HEK293 (cell line): Measurements from ENCODE around the gene NAMPT.

Source experiments
- CTCF ChIA-PET: fragments of 350-600 bp; formaldehyde crosslinking; extraction: SDS; loops from one replicate; lab custom pipeline; 2021; ENCODE audit warnings: antibody characterized with exemption; lab: Yijun Ruan, JAX
- POLR2A ChIA-PET: fragments of 300-600 bp; formaldehyde crosslinking; extraction: SDS; loops from one replicate; lab custom pipeline; 2020; ENCODE audit warnings: antibody characterized with exemption, inconsistent platforms; lab: Yijun Ruan, JAX
- H3K27ac ChIP-seq: fragments of 200-500 bp; sonication (Bioruptor generic); 2 replicates; pipeline ENCODE4 v1.5.1; 2014; ENCODE audit warnings: low read depth, low read length, control low read depth, inconsistent platforms; ENCODE audit errors: extremely low read depth
- H3K36me3 ChIP-seq, 2 experiments: fragments of 200-500 bp in 1 of 2; sonication (Bioruptor generic) in 1 of 2; 1 replicate in 1 of 2; 2 replicates in 1 of 2; pipeline ENCODE4 v1.5.1; 2014 to 2017; ENCODE audit warnings: inconsistent platforms in 2 of 2, low read length in 2 of 2; ENCODE audit not compliant: control insufficient read depth in 2 of 2, insufficient read depth in 1 of 2
- H3K4me1 ChIP-seq: fragments of 200-500 bp; sonication (Bioruptor generic); 2 replicates; pipeline ENCODE4 v1.5.1; 2014; ENCODE audit warnings: mild to moderate bottlenecking, low read length, inconsistent platforms; ENCODE audit not compliant: control insufficient read depth, insufficient read depth
- H3K4me3 ChIP-seq: 2 replicates; pipeline ENCODE4 v1.5.1; 2011; ENCODE audit warnings: low read depth, mild to moderate bottlenecking, control low read depth, low read length, moderate library complexity
- H3K9me3 ChIP-seq: fragments of 200-500 bp; sonication (Bioruptor generic); 2 replicates; pipeline ENCODE4 v1.5.1; 2014; ENCODE audit warnings: low read depth, low read length, inconsistent platforms; ENCODE audit not compliant: control insufficient read depth, insufficient read depth
- ATF2 ChIP-seq: fragments of 450-650 bp; formaldehyde crosslinking; IDR thresholded peaks from 2 replicates; pipeline ENCODE4 v1.5.1; 2016; ENCODE audit warnings: missing biosample characterization, missing genetic modification characterization, low read depth
- HOXA7 ChIP-seq: sonication (generic); formaldehyde crosslinking; IDR thresholded peaks from 2 replicates; pipeline ENCODE4 v1.8.1; 2022; ENCODE audit warnings: missing genetic modification reagents, borderline replicate concordance
- KLF1 ChIP-seq: fragments of 450-650 bp; formaldehyde crosslinking; IDR thresholded peaks from 2 replicates; pipeline ENCODE4 v1.5.1; 2016; ENCODE audit warnings: missing biosample characterization, missing genetic modification characterization
- KLF7 ChIP-seq: fragments of 450-650 bp; formaldehyde crosslinking; IDR thresholded peaks from 2 replicates; pipeline ENCODE4 v1.5.1; 2016; ENCODE audit warnings: missing biosample characterization, missing genetic modification characterization, borderline replicate concordance
- PBX3 ChIP-seq: sonication (generic); formaldehyde crosslinking; IDR thresholded peaks from 2 replicates; pipeline ENCODE4 v1.8.1; 2022; ENCODE audit warnings: mild to moderate bottlenecking, moderate library complexity, missing genetic modification reagents
- RBAK ChIP-seq: fragments of 450-650 bp; formaldehyde crosslinking; IDR thresholded peaks from 2 replicates; pipeline ENCODE4 v1.5.1; 2016; ENCODE audit warnings: missing biosample characterization, missing genetic modification characterization
- REPIN1 ChIP-seq: fragments of 450-650 bp; formaldehyde crosslinking; IDR thresholded peaks from 2 replicates; pipeline ENCODE4 v1.5.1; 2017; ENCODE audit warnings: missing biosample characterization, missing genetic modification characterization, low read depth
- ZBTB21 ChIP-seq: fragments of 450-650 bp; formaldehyde crosslinking; IDR thresholded peaks from 2 replicates; pipeline ENCODE4 v1.5.1; 2017; ENCODE audit warnings: missing biosample characterization, missing genetic modification characterization
- ZBTB8A ChIP-seq: fragments of 450-650 bp; formaldehyde crosslinking; IDR thresholded peaks from 2 replicates; pipeline ENCODE4 v1.5.1; 2016; ENCODE audit warnings: missing biosample characterization, missing genetic modification characterization
- ZFP37 ChIP-seq: fragments of 450-650 bp; formaldehyde crosslinking; IDR thresholded peaks from 2 replicates; pipeline ENCODE4 v1.5.1; 2016; ENCODE audit warnings: missing biosample characterization, missing genetic modification characterization
- ZNF140 ChIP-seq: fragments of 450-650 bp; formaldehyde crosslinking; IDR thresholded peaks from 2 replicates; pipeline ENCODE4 v1.5.1; 2016; ENCODE audit warnings: missing biosample characterization, missing genetic modification characterization
- ZNF26 ChIP-seq: fragments of 450-650 bp; formaldehyde crosslinking; IDR thresholded peaks from 2 replicates; pipeline ENCODE4 v1.5.1; 2016; ENCODE audit warnings: missing biosample characterization, missing genetic modification characterization
- ZNF362 ChIP-seq: fragments of 450-650 bp; formaldehyde crosslinking; IDR thresholded peaks from 2 replicates; pipeline ENCODE4 v1.5.1; 2016; ENCODE audit warnings: missing biosample characterization, missing genetic modification characterization
- ZNF473 ChIP-seq: fragments of 450-650 bp; formaldehyde crosslinking; IDR thresholded peaks from 2 replicates; pipeline ENCODE4 v1.5.1; 2017; ENCODE audit warnings: missing biosample characterization, missing genetic modification characterization
- ZNF514 ChIP-seq: fragments of 450-650 bp; formaldehyde crosslinking; IDR thresholded peaks from 2 replicates; pipeline ENCODE4 v1.5.1; 2016; ENCODE audit warnings: missing biosample characterization, missing genetic modification characterization
- ZNF544 ChIP-seq: fragments of 450-650 bp; formaldehyde crosslinking; IDR thresholded peaks from 2 replicates; pipeline ENCODE4 v1.5.0; 2017; ENCODE audit warnings: missing biosample characterization, missing genetic modification characterization
- ZNF585B ChIP-seq: fragments of 450-650 bp; formaldehyde crosslinking; IDR thresholded peaks from 2 replicates; pipeline ENCODE4 v1.5.1; 2016; ENCODE audit warnings: missing biosample characterization, missing genetic modification characterization
- ZNF610 ChIP-seq: fragments of 450-650 bp; formaldehyde crosslinking; IDR thresholded peaks from 2 replicates; pipeline ENCODE4 v1.5.1; 2016; ENCODE audit warnings: missing biosample characterization, missing genetic modification characterization, borderline replicate concordance
- ZNF629 ChIP-seq: fragments of 450-650 bp; formaldehyde crosslinking; IDR thresholded peaks from 2 replicates; pipeline ENCODE4 v1.5.1; 2017; ENCODE audit warnings: missing biosample characterization, missing genetic modification characterization
- ZNF777 ChIP-seq: fragments of 450-650 bp; formaldehyde crosslinking; IDR thresholded peaks from 2 replicates; pipeline ENCODE4 v1.5.1; 2017; ENCODE audit warnings: missing biosample characterization, missing genetic modification characterization, borderline replicate concordance
- ZNF837 ChIP-seq: fragments of 450-650 bp; formaldehyde crosslinking; IDR thresholded peaks from 2 replicates; pipeline ENCODE4 v1.5.1; 2016; ENCODE audit warnings: missing biosample characterization, missing genetic modification characterization
- ZNF843 ChIP-seq: fragments of 450-650 bp; formaldehyde crosslinking; IDR thresholded peaks from 2 replicates; pipeline ENCODE4 v1.5.1; 2016; ENCODE audit warnings: missing biosample characterization, missing genetic modification characterization
- ZSCAN16 ChIP-seq: fragments of 450-650 bp; formaldehyde crosslinking; IDR thresholded peaks from 2 replicates; pipeline ENCODE4 v1.5.1; 2016; ENCODE audit warnings: missing biosample characterization, missing genetic modification characterization
- ZXDB ChIP-seq: fragments of 450-650 bp; formaldehyde crosslinking; IDR thresholded peaks from 2 replicates; pipeline ENCODE4 v1.5.1; 2016; ENCODE audit warnings: missing biosample characterization, missing genetic modification characterization
- TF ChIP-seq, protein P1 (sequence below): fragments of 450-650 bp; formaldehyde crosslinking; IDR thresholded peaks from 2 replicates; pipeline ENCODE4 v1.5.1; 2016; ENCODE audit warnings: missing biosample characterization, missing genetic modification characterization
- TF ChIP-seq, protein P2 (sequence below): fragments of 450-650 bp; formaldehyde crosslinking; IDR thresholded peaks from 2 replicates; pipeline ENCODE4 v1.5.1; 2017; ENCODE audit warnings: missing biosample characterization, missing genetic modification characterization

The NAMPT gene

DNA sequence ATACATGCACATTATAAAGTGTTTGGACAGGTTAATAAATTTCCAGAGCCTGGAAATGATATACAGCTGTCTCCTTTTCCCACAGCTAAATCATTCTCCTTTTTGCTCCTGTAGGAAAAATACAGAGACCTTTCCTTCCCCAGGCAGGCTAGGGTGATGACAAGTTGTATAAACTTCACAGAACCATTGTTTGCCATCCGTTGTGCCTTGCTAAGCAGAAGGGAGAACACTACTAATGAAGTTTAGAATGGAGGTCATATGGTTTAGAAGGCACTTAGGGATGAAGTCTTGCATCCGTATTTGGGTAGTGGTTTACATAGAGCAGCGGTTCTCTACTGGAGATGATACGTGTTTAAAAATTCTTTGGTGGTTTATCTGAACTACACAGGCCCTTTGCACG is 46.0 kb downstream of the NAMPT start:
- H3K27ac ChIP-seq = no peak overlapping the region
- no peaks in the 10 kb centered on the region for H3K4me1 ChIP-seq
- no peaks in the 10 kb centered on the region for H3K9me3 ChIP-seq
- ChIA-PET CTCF (no interaction called here), POLR2A (no interaction called here)
- H3K36me3 ChIP-seq = no peaks in the 10 kb centered on the region
- no peak for TF ChIP-seq ZXDB (tag by site-specific recombination)
- no peak for TF ChIP-seq ZNF629
- TF ChIP-seq ZNF362 (tag by site-specific recombination) = no peak
- no peak for TF ChIP-seq KLF7
- TF ChIP-seq HOXA7 (CRISPR knock-in tag) = no peak
- no peak for TF ChIP-seq ZSCAN16 (tag by site-specific recombination)
- no peak for TF ChIP-seq ZNF473 (tag by site-specific recombination)
- TF ChIP-seq ZNF26 = no peak
- TF ChIP-seq, protein P1, sequence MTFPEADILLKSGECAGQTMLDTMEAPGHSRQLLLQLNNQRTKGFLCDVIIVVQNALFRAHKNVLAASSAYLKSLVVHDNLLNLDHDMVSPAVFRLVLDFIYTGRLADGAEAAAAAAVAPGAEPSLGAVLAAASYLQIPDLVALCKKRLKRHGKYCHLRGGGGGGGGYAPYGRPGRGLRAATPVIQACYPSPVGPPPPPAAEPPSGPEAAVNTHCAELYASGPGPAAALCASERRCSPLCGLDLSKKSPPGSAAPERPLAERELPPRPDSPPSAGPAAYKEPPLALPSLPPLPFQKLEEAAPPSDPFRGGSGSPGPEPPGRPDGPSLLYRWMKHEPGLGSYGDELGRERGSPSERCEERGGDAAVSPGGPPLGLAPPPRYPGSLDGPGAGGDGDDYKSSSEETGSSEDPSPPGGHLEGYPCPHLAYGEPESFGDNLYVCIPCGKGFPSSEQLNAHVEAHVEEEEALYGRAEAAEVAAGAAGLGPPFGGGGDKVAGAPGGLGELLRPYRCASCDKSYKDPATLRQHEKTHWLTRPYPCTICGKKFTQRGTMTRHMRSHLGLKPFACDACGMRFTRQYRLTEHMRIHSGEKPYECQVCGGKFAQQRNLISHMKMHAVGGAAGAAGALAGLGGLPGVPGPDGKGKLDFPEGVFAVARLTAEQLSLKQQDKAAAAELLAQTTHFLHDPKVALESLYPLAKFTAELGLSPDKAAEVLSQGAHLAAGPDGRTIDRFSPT (tag by site-specific recombination) = no peak
- no peak for TF ChIP-seq ZNF843 (tag by site-specific recombination)
- TF ChIP-seq KLF1 = no peak
- no peak for TF ChIP-seq ZBTB21 (tag by site-specific recombination)
- no peak for TF ChIP-seq PBX3
- no peak overlapping the region for H3K4me3 ChIP-seq

DNA sequence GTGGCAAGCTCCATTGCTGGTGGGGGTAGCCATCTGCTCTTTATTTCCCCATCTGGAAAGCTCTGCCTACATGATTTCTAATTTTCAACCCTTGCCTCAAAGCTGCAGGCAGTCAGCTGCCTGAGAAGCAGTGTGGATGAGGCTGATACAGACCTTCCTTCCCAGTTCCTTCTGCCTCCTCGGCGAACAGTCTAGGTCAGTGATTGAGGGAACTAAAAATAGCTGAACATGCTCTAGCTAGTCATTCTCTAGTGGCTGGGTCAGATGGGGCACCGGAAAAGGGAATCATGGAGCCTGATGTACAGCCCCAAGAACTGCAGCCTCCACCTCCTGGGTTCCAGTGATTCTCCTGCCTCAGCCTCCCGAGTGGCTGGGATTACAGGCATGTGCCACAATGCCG is 48.7 kb downstream of the NAMPT start:
- Histone ChIP-seq H3K36me3 (no peaks in the 10 kb centered on the region), H3K9me3 (no peaks in the 10 kb centered on the region), H3K27ac (no peak overlapping the region), H3K4me3 (no peak overlapping the region), H3K4me1 (no peaks in the 10 kb centered on the region)
- ChIA-PET CTCF (no interaction called here), POLR2A (no interaction called here)
- TF ChIP-seq, protein P2, sequence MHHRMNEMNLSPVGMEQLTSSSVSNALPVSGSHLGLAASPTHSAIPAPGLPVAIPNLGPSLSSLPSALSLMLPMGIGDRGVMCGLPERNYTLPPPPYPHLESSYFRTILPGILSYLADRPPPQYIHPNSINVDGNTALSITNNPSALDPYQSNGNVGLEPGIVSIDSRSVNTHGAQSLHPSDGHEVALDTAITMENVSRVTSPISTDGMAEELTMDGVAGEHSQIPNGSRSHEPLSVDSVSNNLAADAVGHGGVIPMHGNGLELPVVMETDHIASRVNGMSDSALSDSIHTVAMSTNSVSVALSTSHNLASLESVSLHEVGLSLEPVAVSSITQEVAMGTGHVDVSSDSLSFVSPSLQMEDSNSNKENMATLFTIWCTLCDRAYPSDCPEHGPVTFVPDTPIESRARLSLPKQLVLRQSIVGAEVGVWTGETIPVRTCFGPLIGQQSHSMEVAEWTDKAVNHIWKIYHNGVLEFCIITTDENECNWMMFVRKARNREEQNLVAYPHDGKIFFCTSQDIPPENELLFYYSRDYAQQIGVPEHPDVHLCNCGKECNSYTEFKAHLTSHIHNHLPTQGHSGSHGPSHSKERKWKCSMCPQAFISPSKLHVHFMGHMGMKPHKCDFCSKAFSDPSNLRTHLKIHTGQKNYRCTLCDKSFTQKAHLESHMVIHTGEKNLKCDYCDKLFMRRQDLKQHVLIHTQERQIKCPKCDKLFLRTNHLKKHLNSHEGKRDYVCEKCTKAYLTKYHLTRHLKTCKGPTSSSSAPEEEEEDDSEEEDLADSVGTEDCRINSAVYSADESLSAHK (tag by site-specific recombination) = no peak
- no peak for TF ChIP-seq ZNF585B (tag by site-specific recombination)
- TF ChIP-seq ZNF362 (tag by site-specific recombination) = no peak
- no peak for TF ChIP-seq RBAK
- TF ChIP-seq REPIN1 = no peak
- TF ChIP-seq ZSCAN16 (tag by site-specific recombination) = no peak
- no peak for TF ChIP-seq ZNF140 (tag by site-specific recombination)
- no peak for TF ChIP-seq ZNF837 (tag by site-specific recombination)
- TF ChIP-seq ZNF777 = no peak
- no peak for TF ChIP-seq ZNF514
- no peak for TF ChIP-seq ZFP37 (tag by site-specific recombination)
- no peak for TF ChIP-seq ZBTB8A (tag by site-specific recombination)
- no peak for TF ChIP-seq ZNF544
- no peak for TF ChIP-seq ZNF610
- TF ChIP-seq ATF2 (tag by site-specific recombination) = no peak
